ENCODE results near the gene CNTNAP5. TPM values are rescaled to one million over a fixed set of nuclear protein-coding genes. Genes with fewer than 3 reads are reported as not detected.

The CNTNAP5 gene
- total RNA-seq, 1 experiment from 2014 or later: not detected

DNA sequence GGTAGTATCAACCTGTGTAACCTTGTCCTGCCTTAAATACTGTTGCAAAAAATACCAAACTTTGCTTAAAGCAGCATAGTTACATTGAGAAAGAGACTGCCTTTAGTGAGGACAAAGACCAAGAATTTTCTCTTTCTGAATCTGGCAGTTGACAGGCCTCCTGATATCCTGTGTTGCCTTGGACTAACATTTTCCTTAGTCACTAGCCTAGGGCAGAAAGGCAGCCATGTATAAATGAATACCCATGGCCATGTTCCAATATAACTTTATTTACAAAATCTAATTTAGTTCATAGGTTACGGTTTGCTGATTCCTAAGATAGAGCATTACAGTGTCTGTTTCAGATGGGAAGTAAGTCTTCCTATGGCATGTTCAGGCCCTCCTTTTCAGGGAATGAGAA, 895.4 kb downstream of the CNTNAP5 start:
- DNase-seq (ENCODE audit: low read depth, low spot score) (no peak), ATAC-seq (no peak)
- ChIA-PET CTCF (no interaction called here), POLR2A (no interaction called here)
- Histone ChIP-seq H3K4me3 (ENCODE audit: low read depth in 2 of 2, low read length in 2 of 2) (no peak overlapping the region), H3K27me3 (ENCODE audit: control insufficient read depth, insufficient read depth, low read length) (no peaks in the 10 kb centered on the region), H3K27ac (ENCODE audit: low read length) (no peak overlapping the region), H3K4me1 (ENCODE audit: control insufficient read depth, insufficient read depth, low read length) (no peaks in the 10 kb centered on the region), H3K9me3 (ENCODE audit: control insufficient read depth, insufficient read depth, low read depth, low read length) (no peaks in the 10 kb centered on the region), H3K36me3 (ENCODE audit: control insufficient read depth, insufficient read depth, low read length) (no peaks in the 10 kb centered on the region)
- TF ChIP-seq, protein P1, sequence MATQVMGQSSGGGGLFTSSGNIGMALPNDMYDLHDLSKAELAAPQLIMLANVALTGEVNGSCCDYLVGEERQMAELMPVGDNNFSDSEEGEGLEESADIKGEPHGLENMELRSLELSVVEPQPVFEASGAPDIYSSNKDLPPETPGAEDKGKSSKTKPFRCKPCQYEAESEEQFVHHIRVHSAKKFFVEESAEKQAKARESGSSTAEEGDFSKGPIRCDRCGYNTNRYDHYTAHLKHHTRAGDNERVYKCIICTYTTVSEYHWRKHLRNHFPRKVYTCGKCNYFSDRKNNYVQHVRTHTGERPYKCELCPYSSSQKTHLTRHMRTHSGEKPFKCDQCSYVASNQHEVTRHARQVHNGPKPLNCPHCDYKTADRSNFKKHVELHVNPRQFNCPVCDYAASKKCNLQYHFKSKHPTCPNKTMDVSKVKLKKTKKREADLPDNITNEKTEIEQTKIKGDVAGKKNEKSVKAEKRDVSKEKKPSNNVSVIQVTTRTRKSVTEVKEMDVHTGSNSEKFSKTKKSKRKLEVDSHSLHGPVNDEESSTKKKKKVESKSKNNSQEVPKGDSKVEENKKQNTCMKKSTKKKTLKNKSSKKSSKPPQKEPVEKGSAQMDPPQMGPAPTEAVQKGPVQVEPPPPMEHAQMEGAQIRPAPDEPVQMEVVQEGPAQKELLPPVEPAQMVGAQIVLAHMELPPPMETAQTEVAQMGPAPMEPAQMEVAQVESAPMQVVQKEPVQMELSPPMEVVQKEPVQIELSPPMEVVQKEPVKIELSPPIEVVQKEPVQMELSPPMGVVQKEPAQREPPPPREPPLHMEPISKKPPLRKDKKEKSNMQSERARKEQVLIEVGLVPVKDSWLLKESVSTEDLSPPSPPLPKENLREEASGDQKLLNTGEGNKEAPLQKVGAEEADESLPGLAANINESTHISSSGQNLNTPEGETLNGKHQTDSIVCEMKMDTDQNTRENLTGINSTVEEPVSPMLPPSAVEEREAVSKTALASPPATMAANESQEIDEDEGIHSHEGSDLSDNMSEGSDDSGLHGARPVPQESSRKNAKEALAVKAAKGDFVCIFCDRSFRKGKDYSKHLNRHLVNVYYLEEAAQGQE (IDR thresholded peaks at IDR 0.05; ENCODE audit: insufficient read depth in 1 of 2, low read depth in 2 of 2, low read length in 1 of 2): no peak
- in situ Hi-C loops (cut with HindIII; ENCODE audit: low pct_unique_long_range_greater_than_20kb, low sequenced_read_pairs): no loop called here
- intact Hi-C loops (cut with micrococcal nuclease; ENCODE audit: unreplicated experiment): no loop called here
- no TSS peak for BruUV-seq (replicated peaks)

DNA sequence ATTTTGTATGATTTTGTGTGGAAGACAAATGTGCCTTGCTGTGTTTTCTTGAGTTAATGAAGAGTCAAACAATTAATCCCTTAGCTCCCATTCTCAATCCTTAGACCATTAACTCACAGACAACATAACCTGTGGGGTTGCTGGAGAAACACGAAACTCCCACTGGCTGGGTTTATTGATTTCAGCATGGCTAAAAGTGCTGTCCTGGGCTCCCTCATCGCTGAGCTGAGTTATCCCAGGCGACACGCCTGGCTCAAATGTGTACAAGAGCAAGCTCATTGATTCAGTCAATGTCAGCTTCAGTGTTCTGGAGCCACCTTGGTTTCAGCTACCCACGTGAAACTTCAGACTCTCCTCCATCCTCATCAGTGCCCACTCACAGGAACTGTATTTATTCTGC, 896.1 kb downstream of the CNTNAP5 start:
- H3K9me3 ChIP-seq (ENCODE audit: control insufficient read depth, insufficient read depth, low read depth, low read length): no peaks in the 10 kb centered on the region
- ATAC-seq (no peak), DNase-seq (ENCODE audit: low read depth, low spot score) (no peak)
- in situ Hi-C loops (cut with HindIII; ENCODE audit: low pct_unique_long_range_greater_than_20kb, low sequenced_read_pairs): no loop called here
- no peak overlapping the region for H3K27ac ChIP-seq (ENCODE audit: low read length)
- ChIA-PET POLR2A (no interaction called here), CTCF (no interaction called here)
- H3K4me1 ChIP-seq (ENCODE audit: control insufficient read depth, insufficient read depth, low read length): no peaks in the 10 kb centered on the region
- H3K4me3 ChIP-seq (ENCODE audit: low read depth in 2 of 2, low read length in 2 of 2): no peak overlapping the region
- TF ChIP-seq, protein P2, sequence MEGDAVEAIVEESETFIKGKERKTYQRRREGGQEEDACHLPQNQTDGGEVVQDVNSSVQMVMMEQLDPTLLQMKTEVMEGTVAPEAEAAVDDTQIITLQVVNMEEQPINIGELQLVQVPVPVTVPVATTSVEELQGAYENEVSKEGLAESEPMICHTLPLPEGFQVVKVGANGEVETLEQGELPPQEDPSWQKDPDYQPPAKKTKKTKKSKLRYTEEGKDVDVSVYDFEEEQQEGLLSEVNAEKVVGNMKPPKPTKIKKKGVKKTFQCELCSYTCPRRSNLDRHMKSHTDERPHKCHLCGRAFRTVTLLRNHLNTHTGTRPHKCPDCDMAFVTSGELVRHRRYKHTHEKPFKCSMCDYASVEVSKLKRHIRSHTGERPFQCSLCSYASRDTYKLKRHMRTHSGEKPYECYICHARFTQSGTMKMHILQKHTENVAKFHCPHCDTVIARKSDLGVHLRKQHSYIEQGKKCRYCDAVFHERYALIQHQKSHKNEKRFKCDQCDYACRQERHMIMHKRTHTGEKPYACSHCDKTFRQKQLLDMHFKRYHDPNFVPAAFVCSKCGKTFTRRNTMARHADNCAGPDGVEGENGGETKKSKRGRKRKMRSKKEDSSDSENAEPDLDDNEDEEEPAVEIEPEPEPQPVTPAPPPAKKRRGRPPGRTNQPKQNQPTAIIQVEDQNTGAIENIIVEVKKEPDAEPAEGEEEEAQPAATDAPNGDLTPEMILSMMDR (IDR thresholded peaks at IDR 0.05): no peak
- TF ChIP-seq, protein P1 (IDR thresholded peaks at IDR 0.05; ENCODE audit: insufficient read depth in 1 of 2, low read depth in 2 of 2, low read length in 1 of 2): no peak
- TF ChIP-seq SIN3A (IDR thresholded peaks at IDR 0.05; ENCODE audit: borderline replicate concordance, insufficient read depth, low read depth, low read length) (no peak), TCF7L2 (IDR thresholded peaks at IDR 0.05; ENCODE audit: low read depth, low read length) (no peak), POLR2AphosphoS5 (IDR thresholded peaks at IDR 0.05; ENCODE audit: low read depth, low read length) (no peak)
- no TSS peak for BruUV-seq (replicated peaks)
- intact Hi-C loops (cut with micrococcal nuclease; ENCODE audit: unreplicated experiment): no loop called here
- H3K27me3 ChIP-seq (ENCODE audit: control insufficient read depth, insufficient read depth, low read length): no peaks in the 10 kb centered on the region
- H3K36me3 ChIP-seq (ENCODE audit: control insufficient read depth, insufficient read depth, low read length): no peaks in the 10 kb centered on the region
